GM21528 (cell line): ENCODE results near the gene TAF1D.
"Not testable (repeated sequence)": the region's sequence is repeated elsewhere in the genome, so short reads cannot be mapped to it uniquely, and the experiment has no call there.

Experiments
- ATAC-seq: cut with Tn5 transposase; IDR thresholded peaks from one replicate; pipeline ENCODE4 v1.9.1; 2021; ENCODE audit warnings: mild to moderate bottlenecking, moderate library complexity; ENCODE audit not compliant: unreplicated experiment, low FRiP score

TAF1D gene, protein sequence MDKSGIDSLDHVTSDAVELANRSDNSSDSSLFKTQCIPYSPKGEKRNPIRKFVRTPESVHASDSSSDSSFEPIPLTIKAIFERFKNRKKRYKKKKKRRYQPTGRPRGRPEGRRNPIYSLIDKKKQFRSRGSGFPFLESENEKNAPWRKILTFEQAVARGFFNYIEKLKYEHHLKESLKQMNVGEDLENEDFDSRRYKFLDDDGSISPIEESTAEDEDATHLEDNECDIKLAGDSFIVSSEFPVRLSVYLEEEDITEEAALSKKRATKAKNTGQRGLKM

GRCh38 chr11:93741094-93741881, at the start of gene TAF1D, which contains the start of gene C11orf54:
TAF1D (minus strand) TSS chr11:93741495; CDS start chr11:93739304, 2,191 bp downstream.
C11orf54 (plus strand) TSS chr11:93741672; CDS start chr11:93747394, 5,722 bp downstream.
- peak; percentile 91 for ATAC-seq

GRCh38 chr11:93784935-93785360, 43.7 kb upstream of the TAF1D start:
- ATAC-seq: peak; percentile 38

DNA sequence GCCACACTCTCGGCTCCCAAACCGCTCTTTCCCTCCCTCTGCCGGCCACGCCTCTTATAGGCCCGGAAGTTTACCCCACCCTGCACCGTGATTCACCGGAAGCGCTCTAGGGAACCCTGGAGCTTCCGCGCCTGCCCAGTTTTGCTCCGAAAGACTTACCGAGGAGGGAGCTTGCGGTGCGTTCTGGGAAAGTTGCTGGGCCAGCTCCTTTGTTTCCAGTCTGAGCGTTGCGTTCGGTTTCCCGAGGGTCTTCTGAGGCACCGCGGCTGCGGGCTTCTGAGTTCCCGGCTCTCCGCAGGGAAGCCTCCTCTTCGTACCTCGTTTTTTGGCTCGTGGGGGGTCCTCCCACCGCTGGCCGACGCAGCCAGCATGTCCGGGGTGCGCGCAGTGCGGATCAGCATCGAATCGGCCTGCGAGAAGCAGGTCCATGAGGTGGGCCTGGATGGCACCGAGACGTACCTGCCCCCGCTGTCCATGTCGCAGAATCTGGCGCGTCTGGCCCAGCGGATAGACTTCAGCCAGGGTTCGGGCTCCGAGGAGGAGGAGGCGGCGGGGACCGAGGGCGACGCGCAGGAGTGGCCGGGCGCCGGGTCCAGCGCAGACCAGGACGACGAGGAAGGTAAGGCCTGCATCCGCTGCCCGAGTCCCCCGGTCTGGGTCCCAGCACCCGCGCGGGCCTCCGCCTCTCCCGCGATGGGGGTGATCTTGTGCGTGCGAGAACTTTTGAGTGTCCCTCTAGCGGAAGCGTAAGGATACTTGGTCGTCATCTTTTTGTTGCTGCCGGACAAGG, 43.0 kb upstream of the TAF1D start, which contains the start of gene MED17:
TSS of gene MED17 (plus strand) at position 138 of the 790 bp plus-strand sequence. CDS start at position 370, 232 bp downstream.
- peak; percentile 98 for ATAC-seq

DNA sequence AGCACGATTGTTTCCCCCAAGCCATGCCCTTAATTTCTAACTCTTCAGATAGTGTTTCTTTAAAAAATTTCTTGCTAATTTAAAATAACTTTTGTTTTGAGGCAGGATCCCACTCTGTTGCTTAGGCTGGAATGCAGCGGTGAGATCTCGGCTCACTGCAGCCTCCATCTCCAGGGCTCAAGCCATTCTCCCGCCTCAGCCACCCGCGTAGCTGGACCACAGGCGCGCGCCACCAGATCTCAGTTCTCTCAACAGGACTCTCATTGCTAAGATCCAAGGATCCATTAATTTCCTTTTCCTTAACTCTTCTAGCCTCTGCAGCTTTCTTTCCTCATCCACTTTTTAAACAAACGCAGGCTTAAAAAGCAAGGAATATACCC, 42.5 kb upstream of the TAF1D start:
- ATAC-seq: peak; percentile 61

DNA sequence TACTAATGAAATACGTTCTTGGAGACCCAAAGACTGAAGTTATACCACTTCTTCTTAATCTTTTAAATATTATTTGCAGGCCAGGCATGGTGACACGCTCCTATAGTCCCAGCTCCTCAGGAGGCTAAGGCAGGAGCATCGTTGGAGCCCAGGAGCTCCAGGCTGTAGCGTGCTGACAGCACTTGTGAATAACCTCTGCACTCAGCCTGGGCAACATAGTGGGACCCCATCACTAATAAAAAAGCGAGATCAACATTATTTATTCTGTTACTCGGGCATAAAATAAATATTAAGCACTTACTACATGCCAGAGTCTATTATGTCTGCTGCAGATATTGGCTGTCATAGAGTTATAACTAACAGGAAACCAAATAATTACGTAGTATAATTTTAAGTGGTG, 42.1 kb upstream of the TAF1D start:
- ATAC-seq: no peak

DNA sequence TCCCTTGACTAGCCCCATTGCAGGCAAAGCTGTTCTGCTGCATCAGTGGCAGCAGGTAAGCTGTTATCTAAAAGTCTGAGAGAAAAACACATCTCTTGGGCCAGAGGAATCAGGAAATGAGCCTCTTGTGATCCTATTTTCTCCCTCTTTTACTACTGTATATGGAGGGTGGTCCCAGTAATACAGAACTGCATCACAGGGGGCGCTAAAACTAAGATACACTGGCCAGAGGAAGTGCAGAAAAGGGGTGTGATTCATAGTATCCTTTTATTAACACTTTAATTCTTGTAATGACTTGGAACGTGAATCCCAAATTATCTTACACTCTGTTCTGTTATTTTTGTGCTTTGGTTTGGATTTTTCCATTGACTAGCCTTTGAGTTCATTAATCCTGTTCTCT, 34.0 kb upstream of the TAF1D start:
- ATAC-seq: no peak

DNA sequence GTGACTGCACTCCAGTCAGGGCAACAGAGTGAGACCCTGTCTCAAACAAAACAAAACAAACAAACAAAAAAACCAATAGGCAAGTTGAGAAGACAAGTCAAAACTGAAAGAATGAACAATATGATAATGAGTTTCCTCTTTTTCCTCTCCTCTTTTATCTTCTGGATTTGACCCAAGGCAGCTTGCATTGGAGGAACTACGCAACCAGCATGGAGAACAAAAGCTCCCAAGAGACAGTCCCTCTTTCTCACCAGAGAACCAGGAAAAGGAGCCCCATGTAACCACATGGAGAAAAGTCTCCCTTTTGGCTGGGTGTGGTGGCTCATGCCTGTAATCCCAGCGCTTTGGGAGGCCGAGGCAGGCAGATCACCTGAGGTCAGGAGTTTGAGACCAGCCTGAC, 33.3 kb upstream of the TAF1D start:
- ATAC-seq: not testable (repeated sequence)

- ATAC-seq: no peak
Measured at GRCh38 chr11:93773601-93774200, 32.4 kb upstream of the TAF1D start.

- ATAC-seq: no peak
Measured at GRCh38 chr11:93773045-93773477, 31.8 kb upstream of the TAF1D start.

GRCh38 chr11:93772123-93772522, 30.8 kb upstream of the TAF1D start:
- no peak for ATAC-seq

DNA sequence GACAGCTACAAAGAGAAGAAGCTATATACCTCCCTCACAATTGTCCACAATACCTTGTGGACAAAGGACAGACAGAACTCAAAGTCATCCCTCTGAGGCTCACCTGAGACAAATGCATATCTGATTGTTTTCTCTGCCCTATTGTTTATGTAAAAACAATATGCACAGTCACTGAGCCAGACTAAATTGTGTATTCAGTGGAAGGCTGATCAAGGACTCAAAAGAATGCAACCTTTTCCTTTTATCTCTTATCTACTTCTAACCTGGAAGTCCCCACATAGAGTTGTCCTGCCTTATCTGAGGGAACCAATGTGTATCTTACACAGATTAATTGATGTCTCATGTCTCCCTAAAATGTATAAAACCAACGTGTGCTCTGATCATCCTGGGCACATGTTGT, 28.9 kb upstream of the TAF1D start:
- ATAC-seq: no peak

GRCh38 chr11:93767018-93767417, 25.7 kb upstream of the TAF1D start:
- no peak for ATAC-seq

DNA sequence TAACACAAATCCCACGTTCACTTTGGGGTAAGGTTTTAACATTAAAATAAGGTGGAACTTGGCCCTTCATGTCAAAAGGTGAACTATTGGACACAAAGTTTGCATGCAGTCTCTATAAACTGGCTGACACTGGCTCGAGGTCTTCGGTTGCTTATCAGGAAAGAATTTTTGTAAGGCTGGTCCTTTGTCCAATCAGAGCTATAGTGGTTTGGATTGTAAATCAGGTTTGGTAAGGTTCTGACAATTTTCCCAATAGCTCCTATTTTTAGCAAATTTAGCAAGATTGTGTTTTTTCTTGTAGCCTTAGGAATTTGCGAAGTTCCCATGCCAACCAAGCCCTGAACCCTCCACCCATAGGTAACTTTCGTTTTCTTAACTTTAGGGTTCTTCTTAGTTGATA, 25.2 kb upstream of the TAF1D start:
- no peak for ATAC-seq

DNA sequence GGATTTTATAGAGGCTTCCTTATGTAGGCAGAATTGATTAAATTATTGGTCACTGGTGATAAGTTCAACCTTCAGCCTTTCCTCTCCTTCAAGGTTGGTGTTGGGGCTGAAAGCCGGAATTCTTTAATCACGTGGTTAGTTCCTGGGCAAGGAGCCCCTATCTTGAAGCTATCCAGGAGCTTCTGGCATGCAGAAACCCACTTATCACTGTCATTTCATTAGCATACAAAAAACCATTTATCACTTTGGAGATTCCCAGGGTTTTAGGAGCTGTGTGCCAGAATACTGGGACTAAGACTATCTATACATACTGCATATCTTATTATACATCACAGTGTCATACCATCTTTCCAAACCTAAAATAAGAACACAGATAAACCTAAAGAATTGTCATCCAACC, 24.3 kb upstream of the TAF1D start:
- no peak for ATAC-seq

DNA sequence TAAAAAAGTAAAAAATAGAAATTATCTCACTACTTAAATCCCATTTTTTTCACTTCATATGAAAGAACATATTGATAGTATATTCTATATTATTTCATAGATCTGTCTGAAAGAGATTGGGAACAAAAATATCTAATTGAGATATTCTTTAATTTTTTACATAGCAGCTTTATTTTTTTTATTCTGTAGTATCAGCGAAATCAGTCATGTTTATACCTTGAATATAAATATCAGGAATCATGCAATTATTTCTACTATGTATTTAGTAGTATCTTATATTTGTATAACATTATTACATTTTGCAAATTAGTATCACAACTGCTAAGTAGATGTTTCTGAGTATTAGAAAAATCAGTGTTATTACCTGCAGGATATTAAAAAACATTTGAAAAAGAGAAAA, 20.6 kb upstream of the TAF1D start:
- ATAC-seq: no peak

DNA sequence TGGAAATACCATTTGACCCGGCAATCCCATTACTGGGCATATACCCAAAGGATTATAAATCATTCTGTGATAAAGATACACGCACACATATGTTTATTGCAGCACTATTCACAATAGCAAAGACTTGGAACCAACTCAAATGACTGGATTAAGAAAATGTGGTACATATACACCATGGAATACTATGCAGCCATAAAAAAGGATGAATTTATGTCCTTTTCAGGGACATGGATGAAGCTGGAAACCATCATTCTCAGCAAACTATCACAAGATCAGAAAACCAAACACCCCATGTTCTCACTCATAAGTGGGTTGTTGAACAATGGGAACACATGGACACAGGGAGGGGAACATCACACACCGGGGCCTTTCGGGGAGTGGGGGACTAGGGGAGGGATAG, 17.8 kb upstream of the TAF1D start:
- ATAC-seq: not testable (repeated sequence)

GRCh38 chr11:93757924-93758865, 16.9 kb upstream of the TAF1D start:
- no peak for ATAC-seq

DNA sequence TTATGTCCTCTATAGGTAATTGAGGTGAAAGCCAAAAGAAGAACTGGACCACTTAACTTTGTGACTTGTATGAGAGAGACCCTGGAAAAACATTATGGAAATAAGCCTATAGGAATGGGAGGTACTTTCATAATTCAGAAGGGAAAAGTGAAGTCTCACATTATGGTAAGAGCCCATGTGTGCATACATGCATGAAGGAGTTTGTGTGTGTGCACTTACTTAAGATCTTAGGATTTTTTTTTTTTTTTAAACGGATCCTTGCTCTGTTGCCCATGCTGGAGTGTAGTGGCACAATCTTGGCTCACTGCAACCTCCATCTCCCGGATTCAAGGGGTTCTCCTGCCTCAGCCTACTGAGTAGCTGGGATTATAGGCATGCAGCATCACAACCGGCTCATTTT, 16.0 kb upstream of the TAF1D start:
- ATAC-seq: no peak

- ATAC-seq: peak; percentile 48
Measured at GRCh38 chr11:93756748-93757147, 15.5 kb upstream of the TAF1D start.
